SK-N-MC (cell line): Measurements from ENCODE around the gene AUTS2.

Source experiments
- DNase-seq: peaks from one replicate; pipeline ENCODE4 v3.0.0-alpha.2; 2011; ENCODE audit warnings: low read depth, low spot score
- H3K27ac ChIP-seq: fragments of 200-600 bp; sonication (generic); 2 replicates; pipeline ENCODE4 v1.5.1; 2016; ENCODE audit warnings: mixed run types
- H3K36me3 ChIP-seq: fragments of 200-600 bp; sonication (generic); 2 replicates; pipeline ENCODE4 v1.6.1; 2017; ENCODE audit warnings: antibody characterized with exemption, low read length, mixed read lengths; ENCODE audit not compliant: insufficient read depth
- H3K4me3 ChIP-seq: fragments of 200-600 bp; sonication (generic); 2 replicates; pipeline ENCODE4 v1.5.1; 2016
- H3K9ac ChIP-seq: fragments of 200-600 bp; sonication (generic); 2 replicates; pipeline ENCODE4 v1.8.0; 2017; ENCODE audit warnings: mixed run types, mixed read lengths; ENCODE audit not compliant: insufficient read length
- H3K9me3 ChIP-seq: fragments of 200-600 bp; sonication (generic); 2 replicates; pipeline ENCODE4 v1.6.1; 2017; ENCODE audit warnings: low read depth, mild to moderate bottlenecking, antibody characterized with exemption, low read length, moderate library complexity, mixed read lengths
- EZH2 ChIP-seq: fragments of 200-600 bp; sonication (generic); IDR thresholded peaks from one replicate; pipeline ENCODE4 v1.6.1; 2017; ENCODE audit warnings: antibody characterized with exemption
- FOXP2 ChIP-seq: optimal IDR thresholded peaks from 2 replicates; pipeline ENCODE3; 2011; ENCODE audit warnings: mild to moderate bottlenecking, moderate library complexity; ENCODE audit not compliant: insufficient read depth; ENCODE audit errors: extremely low read length, control extremely low read depth
- POLR2AphosphoS5 ChIP-seq: IDR thresholded peaks from 2 replicates; pipeline ENCODE4 v1.6.1; 2012; ENCODE audit warnings: mild to moderate bottlenecking, low read depth, low read length, borderline replicate concordance

AUTS2 gene

DNA sequence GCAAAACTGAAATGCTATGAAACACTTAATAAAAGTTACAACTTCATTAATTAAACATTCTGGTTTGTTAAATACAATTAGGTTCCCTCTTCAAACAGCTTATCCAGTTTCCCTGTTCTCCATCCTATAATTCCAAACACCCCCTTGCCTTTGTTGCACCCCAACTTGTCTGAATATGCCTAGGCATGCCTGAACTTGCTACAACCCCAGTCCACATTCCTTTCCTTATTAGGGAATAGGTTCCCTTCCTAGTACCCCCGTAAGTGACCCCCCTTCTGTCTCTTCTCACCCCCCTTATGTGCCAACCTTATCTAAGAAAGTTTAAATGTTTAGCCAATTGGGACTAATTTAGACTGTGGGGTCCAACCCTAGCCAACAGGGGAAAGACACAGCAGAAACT lies 1238.0 kb downstream of the AUTS2 start:
- TF ChIP-seq FOXP2 (no peak), EZH2 (no peak), POLR2AphosphoS5 (no peak)
- no peak overlapping the region for H3K4me3 ChIP-seq
- no peaks in the 10 kb centered on the region for H3K36me3 ChIP-seq
- no peak overlapping the region for H3K9ac ChIP-seq
- no peak for DNase-seq
- no peak overlapping the region for H3K27ac ChIP-seq
- no peaks in the 10 kb centered on the region; the same call in 1 of the 2 replicates for H3K9me3 ChIP-seq

GRCh38 chr7:70836946-70837345 lies 1238.7 kb downstream of the AUTS2 start:
- H3K27ac ChIP-seq, result no peak overlapping the region
- no peak overlapping the region for H3K4me3 ChIP-seq
- no peak for TF ChIP-seq FOXP2
- TF ChIP-seq POLR2AphosphoS5, result no peak
- no peak for TF ChIP-seq EZH2
- DNase-seq, result no peak
- H3K9me3 ChIP-seq, result no peaks in the 10 kb centered on the region; the same call in 1 of the 2 replicates
- no peak overlapping the region for H3K9ac ChIP-seq
- no peaks in the 10 kb centered on the region for H3K36me3 ChIP-seq

- Histone ChIP-seq H3K4me3 (no peak overlapping the region), H3K9ac (no peak overlapping the region), H3K36me3 (no peaks in the 10 kb centered on the region), H3K9me3 (no peaks in the 10 kb centered on the region; the same call in 1 of the 2 replicates), H3K27ac (no peak overlapping the region)
- DNase-seq, result no peak
- TF ChIP-seq EZH2, result no peak
- TF ChIP-seq FOXP2, result no peak
- TF ChIP-seq POLR2AphosphoS5, result no peak
These were observed 1239.3 kb downstream of the AUTS2 start for GRCh38 chr7:70837589-70837988.

- Histone ChIP-seq H3K36me3 (no peaks in the 10 kb centered on the region), H3K4me3 (no peak overlapping the region), H3K27ac (no peak overlapping the region), H3K9ac (no peak overlapping the region), H3K9me3 (no peaks in the 10 kb centered on the region; the same call in 1 of the 2 replicates)
- no peak for DNase-seq
- TF ChIP-seq EZH2 (no peak), POLR2AphosphoS5 (no peak), FOXP2 (no peak)
These were observed 1240.1 kb downstream of the AUTS2 start for GRCh38 chr7:70838292-70838907.
